ENCODE results near the gene ODAD4. TPM values are rescaled to one million over a fixed set of nuclear protein-coding genes. Genes with fewer than 3 reads are reported as not detected.

ODAD4 gene
- total and polyA plus RNA-seq, 2 experiments from 2014 or later: 0.53 to 0.76 TPM

GRCh38 chr17:42000413-42001133, 70.2 kb downstream of the ODAD4 start:
- no peaks in the 10 kb centered on the region for H3K36me3 ChIP-seq (replicated peaks; ENCODE audit: insufficient read depth, low read depth)
- peaks cover 15% of the 10 kb centered on the region for H3K4me1 ChIP-seq (ENCODE audit: insufficient read depth)
- WGBS (ENCODE audit: low lambda C conversion rate, missing lambda C conversion rate): 97% methylated on average over 3 of the region's 3 CpGs
- H3K27ac ChIP-seq: no peak overlapping the region
- peaks cover 78% of the 10 kb centered on the region for H3K79me2 ChIP-seq
- no peak overlapping the region for H3K4me2 ChIP-seq
- no peak overlapping the region for H3K4me3 ChIP-seq
- H3K9me2 ChIP-seq (replicated peaks; ENCODE audit: insufficient read depth): no peaks in the 10 kb centered on the region
- peaks cover 30% of the 10 kb centered on the region for H4K20me1 ChIP-seq (ENCODE audit: insufficient read depth, poor library complexity, severe bottlenecking)
- TF ChIP-seq EZH2phosphoT487 (IDR thresholded peaks at IDR 0.05; ENCODE audit: low read depth, severe bottlenecking, unreplicated experiment): no peak
- no peaks in the 10 kb centered on the region for H3K9me3 ChIP-seq (ENCODE audit: low read depth)
- no peaks in the 10 kb centered on the region for H3K27me3 ChIP-seq
- no peak for DNase-seq (ENCODE audit: low spot score)
- H2AFZ ChIP-seq: no peak overlapping the region

- Histone ChIP-seq H2AFZ (no peak overlapping the region), H3K4me3 (no peak overlapping the region), H3K27ac (peak overlapping the region; percentile 61), H4K20me1 (ENCODE audit: insufficient read depth, poor library complexity, severe bottlenecking) (peaks cover 41% of the 10 kb centered on the region), H3K36me3 (replicated peaks; ENCODE audit: insufficient read depth, low read depth) (no peaks in the 10 kb centered on the region), H3K79me2 (peaks cover 90% of the 10 kb centered on the region), H3K4me2 (peak overlapping the region; percentile 38), H3K9me2 (replicated peaks; ENCODE audit: insufficient read depth) (no peaks in the 10 kb centered on the region), H3K4me1 (ENCODE audit: insufficient read depth) (peaks cover 15% of the 10 kb centered on the region), H3K9me3 (ENCODE audit: low read depth) (no peaks in the 10 kb centered on the region), H3K27me3 (no peaks in the 10 kb centered on the region)
- no peak for DNase-seq (ENCODE audit: low spot score)
- TF ChIP-seq EZH2phosphoT487 (IDR thresholded peaks at IDR 0.05; ENCODE audit: low read depth, severe bottlenecking, unreplicated experiment) (no peak), CTCF (IDR thresholded peaks at IDR 0.05; ENCODE audit: poor library complexity) (no peak)
- 92% methylated on average over 2 of the region's 2 CpGs for WGBS (ENCODE audit: low lambda C conversion rate, missing lambda C conversion rate)
These were observed 71.3 kb downstream of the ODAD4 start for GRCh38 chr17:42001729-42002128.

GRCh38 chr17:42002175-42002791, 71.9 kb downstream of the ODAD4 start:
- Histone ChIP-seq H2AFZ (no peak overlapping the region), H3K4me1 (ENCODE audit: insufficient read depth) (peaks cover 15% of the 10 kb centered on the region), H3K79me2 (peaks cover 93% of the 10 kb centered on the region), H3K27ac (peak overlapping the region; percentile 61), H3K4me3 (no peak overlapping the region), H3K4me2 (peak overlapping the region; percentile 38), H3K27me3 (no peaks in the 10 kb centered on the region), H3K9me3 (ENCODE audit: low read depth) (no peaks in the 10 kb centered on the region), H3K36me3 (replicated peaks; ENCODE audit: insufficient read depth, low read depth) (no peaks in the 10 kb centered on the region), H4K20me1 (ENCODE audit: insufficient read depth, poor library complexity, severe bottlenecking) (peaks cover 47% of the 10 kb centered on the region), H3K9me2 (replicated peaks; ENCODE audit: insufficient read depth) (no peaks in the 10 kb centered on the region)
- DNase-seq (ENCODE audit: low spot score): no peak
- WGBS (ENCODE audit: low lambda C conversion rate, missing lambda C conversion rate): 92% methylated on average over 7 of the region's 7 CpGs
- TF ChIP-seq EZH2 (IDR thresholded peaks at IDR 0.05; ENCODE audit: borderline replicate concordance): no peak
- no peak for TF ChIP-seq CTCF (IDR thresholded peaks at IDR 0.05; ENCODE audit: poor library complexity)
- no peak for TF ChIP-seq EZH2phosphoT487 (IDR thresholded peaks at IDR 0.05; ENCODE audit: low read depth, severe bottlenecking, unreplicated experiment)

- Histone ChIP-seq H3K4me3 (no peak overlapping the region), H3K79me2 (peaks cover 93% of the 10 kb centered on the region), H4K20me1 (ENCODE audit: insufficient read depth, poor library complexity, severe bottlenecking) (peaks cover 53% of the 10 kb centered on the region), H3K4me1 (ENCODE audit: insufficient read depth) (peaks cover 15% of the 10 kb centered on the region), H3K27me3 (no peaks in the 10 kb centered on the region), H3K36me3 (replicated peaks; ENCODE audit: insufficient read depth, low read depth) (no peaks in the 10 kb centered on the region), H3K9me2 (replicated peaks; ENCODE audit: insufficient read depth) (no peaks in the 10 kb centered on the region), H3K9me3 (ENCODE audit: low read depth) (no peaks in the 10 kb centered on the region), H3K4me2 (peak overlapping the region; percentile 66), H2AFZ (no peak overlapping the region), H3K27ac (peak overlapping the region; percentile 86)
- DNase-seq (ENCODE audit: low spot score): peak; percentile 44
- no peak for TF ChIP-seq EZH2 (IDR thresholded peaks at IDR 0.05; ENCODE audit: borderline replicate concordance)
- no peak for TF ChIP-seq EZH2phosphoT487 (IDR thresholded peaks at IDR 0.05; ENCODE audit: low read depth, severe bottlenecking, unreplicated experiment)
- TF ChIP-seq CTCF (IDR thresholded peaks at IDR 0.05; ENCODE audit: poor library complexity): no peak
- 76% methylated on average over 3 of the region's 3 CpGs for WGBS (ENCODE audit: low lambda C conversion rate, missing lambda C conversion rate)
These were observed 72.4 kb downstream of the ODAD4 start for GRCh38 chr17:42002792-42003301.
